A549 (cell line): ENCODE measurements around the gene TRH.

Experiments
- BHLHE40 ChIP-seq: IDR thresholded peaks from 2 replicates; pipeline ENCODE4 v1.6.1; 2012; ENCODE audit warnings: low read depth, low read length, inconsistent platforms
- CBX8 ChIP-seq: fragments of 200-600 bp; sonication (generic); IDR thresholded peaks from 2 replicates; pipeline ENCODE4 v1.6.1; 2016
- FOXS1 ChIP-seq: fragments of 250-450 bp; sonication (Bioruptor Pico); IDR thresholded peaks from 2 replicates; pipeline ENCODE4 v1.5.0; 2020; ENCODE audit warnings: mild to moderate bottlenecking, moderate library complexity
- JUNB ChIP-seq: fragments of >200 bp; sonication (Bioruptor Twin); formaldehyde crosslinking; IDR thresholded peaks from 2 replicates; pipeline ENCODE4 v1.6.1; 2016
- POLR2A ChIP-seq: IDR thresholded peaks from 2 replicates; pipeline ENCODE4 v1.6.1; 2012; ENCODE audit warnings: mild to moderate bottlenecking, low read length
- RAD21 ChIP-seq, 2 experiments: fragments of >200 bp in 1 of 2; sonication (Bioruptor Twin) in 1 of 2; formaldehyde crosslinking in 1 of 2; IDR thresholded peaks in 1 of 2; conservative IDR thresholded peaks in 1 of 2; 2 replicates in 1 of 2; 3 replicates in 1 of 2; pipeline ENCODE4 v1.6.1; 2012 to 2018; ENCODE audit warnings: inconsistent platforms in 1 of 2
- RARB ChIP-seq: fragments of 250-450 bp; sonication (Bioruptor Pico); IDR thresholded peaks from 2 replicates; pipeline ENCODE4 v1.8.0; 2021; ENCODE audit warnings: mild to moderate bottlenecking, moderate library complexity
- RCOR1 ChIP-seq: fragments of 150-350 bp; IDR thresholded peaks from 2 replicates; pipeline ENCODE4 v1.6.1; 2014; ENCODE audit warnings: antibody characterized with exemption, low read length, low read depth
- RFX5 ChIP-seq: fragments of 450-650 bp; IDR thresholded peaks from 2 replicates; pipeline ENCODE4 v1.7.1; 2014; ENCODE audit warnings: antibody characterized with exemption, mild to moderate bottlenecking, moderate library complexity
- ZFP36 ChIP-seq: fragments of 450-650 bp; IDR thresholded peaks from 2 replicates; pipeline ENCODE4 v1.6.1; 2014; ENCODE audit warnings: borderline replicate concordance; ENCODE audit not compliant: partially characterized antibody
- TF ChIP-seq, protein P1 (sequence below): fragments of >200 bp; sonication (Bioruptor Twin); formaldehyde crosslinking; IDR thresholded peaks from 3 replicates; pipeline ENCODE4 v1.5.1; 2016
- TF ChIP-seq, protein P2 (sequence below): fragments of 250-450 bp; sonication (Bioruptor Pico); IDR thresholded peaks from 2 replicates; pipeline ENCODE4 v1.5.0; 2021; ENCODE audit warnings: mild to moderate bottlenecking, moderate library complexity, borderline replicate concordance
- TF ChIP-seq, protein P3 (sequence below): IDR thresholded peaks from 2 replicates; pipeline ENCODE4 v1.6.1; 2012; ENCODE audit warnings: low read depth, borderline replicate concordance

DNA sequence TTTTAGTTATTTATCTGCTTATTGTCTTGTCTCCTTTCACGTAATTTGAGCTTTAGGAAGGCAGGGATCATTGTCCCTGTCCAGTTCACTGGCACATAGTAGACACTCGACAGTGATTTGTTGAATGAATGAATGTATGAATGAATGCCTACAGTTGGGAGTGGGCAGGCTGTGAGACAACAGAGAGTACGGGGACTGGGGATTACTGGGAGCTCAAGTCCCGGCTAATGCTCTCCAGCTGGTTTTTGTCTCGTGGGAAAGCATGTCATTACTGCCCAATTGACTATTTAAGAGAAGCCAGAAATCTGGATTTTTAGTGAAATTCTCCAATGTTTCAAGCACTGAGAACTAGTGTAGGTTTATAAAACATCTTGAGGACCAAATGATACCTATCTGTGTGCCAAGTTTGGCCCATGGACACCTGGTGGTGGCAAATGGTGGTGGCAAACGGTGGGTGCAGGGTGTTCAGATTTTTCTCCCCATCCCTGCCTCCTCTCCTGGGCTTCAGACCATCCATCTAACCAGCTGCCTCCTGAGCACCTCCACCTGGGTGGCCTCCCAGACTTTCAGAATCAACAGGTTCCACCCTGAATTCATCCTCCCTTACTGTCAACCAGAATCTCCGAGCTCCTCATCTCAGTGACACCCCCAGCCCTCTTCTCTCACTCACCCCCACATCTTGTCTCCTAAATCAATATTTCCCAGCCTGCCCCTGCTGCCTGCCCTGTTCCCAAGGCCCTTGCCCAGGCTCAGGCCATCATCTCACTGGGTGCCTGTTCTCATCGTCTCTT, 36.2 kb upstream of the TRH start:
- TF ChIP-seq, protein P1, sequence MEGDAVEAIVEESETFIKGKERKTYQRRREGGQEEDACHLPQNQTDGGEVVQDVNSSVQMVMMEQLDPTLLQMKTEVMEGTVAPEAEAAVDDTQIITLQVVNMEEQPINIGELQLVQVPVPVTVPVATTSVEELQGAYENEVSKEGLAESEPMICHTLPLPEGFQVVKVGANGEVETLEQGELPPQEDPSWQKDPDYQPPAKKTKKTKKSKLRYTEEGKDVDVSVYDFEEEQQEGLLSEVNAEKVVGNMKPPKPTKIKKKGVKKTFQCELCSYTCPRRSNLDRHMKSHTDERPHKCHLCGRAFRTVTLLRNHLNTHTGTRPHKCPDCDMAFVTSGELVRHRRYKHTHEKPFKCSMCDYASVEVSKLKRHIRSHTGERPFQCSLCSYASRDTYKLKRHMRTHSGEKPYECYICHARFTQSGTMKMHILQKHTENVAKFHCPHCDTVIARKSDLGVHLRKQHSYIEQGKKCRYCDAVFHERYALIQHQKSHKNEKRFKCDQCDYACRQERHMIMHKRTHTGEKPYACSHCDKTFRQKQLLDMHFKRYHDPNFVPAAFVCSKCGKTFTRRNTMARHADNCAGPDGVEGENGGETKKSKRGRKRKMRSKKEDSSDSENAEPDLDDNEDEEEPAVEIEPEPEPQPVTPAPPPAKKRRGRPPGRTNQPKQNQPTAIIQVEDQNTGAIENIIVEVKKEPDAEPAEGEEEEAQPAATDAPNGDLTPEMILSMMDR, result no peak
- no peak for TF ChIP-seq ZFP36
- no peak for TF ChIP-seq FOXS1
- TF ChIP-seq RCOR1, result no peak
- TF ChIP-seq, protein P2, sequence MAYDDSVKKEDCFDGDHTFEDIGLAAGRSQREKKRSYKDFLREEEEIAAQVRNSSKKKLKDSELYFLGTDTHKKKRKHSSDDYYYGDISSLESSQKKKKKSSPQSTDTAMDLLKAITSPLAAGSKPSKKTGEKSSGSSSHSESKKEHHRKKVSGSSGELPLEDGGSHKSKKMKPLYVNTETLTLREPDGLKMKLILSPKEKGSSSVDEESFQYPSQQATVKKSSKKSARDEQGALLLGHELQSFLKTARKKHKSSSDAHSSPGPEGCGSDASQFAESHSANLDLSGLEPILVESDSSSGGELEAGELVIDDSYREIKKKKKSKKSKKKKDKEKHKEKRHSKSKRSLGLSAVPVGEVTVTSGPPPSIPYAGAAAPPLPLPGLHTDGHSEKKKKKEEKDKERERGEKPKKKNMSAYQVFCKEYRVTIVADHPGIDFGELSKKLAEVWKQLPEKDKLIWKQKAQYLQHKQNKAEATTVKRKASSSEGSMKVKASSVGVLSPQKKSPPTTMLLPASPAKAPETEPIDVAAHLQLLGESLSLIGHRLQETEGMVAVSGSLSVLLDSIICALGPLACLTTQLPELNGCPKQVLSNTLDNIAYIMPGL (CRISPR knock-in tag), result no peak
- TF ChIP-seq POLR2A, result no peak
- no peak for TF ChIP-seq RAD21 (conservative IDR thresholded peaks at IDR 0.05 in 1 of 2, IDR thresholded peaks at IDR 0.05 in 1 of 2)
- TF ChIP-seq CBX8, result no peak
- no peak for TF ChIP-seq JUNB
- no peak for TF ChIP-seq BHLHE40
- no peak for TF ChIP-seq RARB (CRISPR knock-in tag)
- TF ChIP-seq, protein P3, sequence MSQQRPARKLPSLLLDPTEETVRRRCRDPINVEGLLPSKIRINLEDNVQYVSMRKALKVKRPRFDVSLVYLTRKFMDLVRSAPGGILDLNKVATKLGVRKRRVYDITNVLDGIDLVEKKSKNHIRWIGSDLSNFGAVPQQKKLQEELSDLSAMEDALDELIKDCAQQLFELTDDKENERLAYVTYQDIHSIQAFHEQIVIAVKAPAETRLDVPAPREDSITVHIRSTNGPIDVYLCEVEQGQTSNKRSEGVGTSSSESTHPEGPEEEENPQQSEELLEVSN, result no peak
- TF ChIP-seq RFX5, result no peak
